ENCODE measurements around the gene MYO18B.

GRCh38 chr22:25746012-25746373, 4.0 kb downstream of the MYO18B start:
- TF ChIP-seq POLR2A (IDR thresholded peaks at IDR 0.05): no peak
- TF ChIP-seq CTCF (IDR thresholded peaks at IDR 0.05): no peak

Measured in right lobe of liver (tissue), 4 donors.